ENCODE measurements around the gene SFXN4. TPM values are rescaled to one million over a fixed set of nuclear protein-coding genes. Genes with fewer than 3 reads are reported as not detected.

The SFXN4 gene
- total and polyA plus RNA-seq, 2 of the 13 experiments (the other 11 are each of a cell fraction or from before 2014, with no cell fraction given), result 47.7 to 64.9 TPM

- peak; percentile 54; the same call in 1 of the 2 replicates for TF ChIP-seq SKIL (CRISPR knock-in tag; IDR thresholded peaks at IDR 0.05; ENCODE audit: borderline replicate concordance)
- no peak for TF ChIP-seq MXD1 (CRISPR knock-in tag; IDR thresholded peaks at IDR 0.05)
- peak; percentile 80; the same call in 2 of the 3 replicates for TF ChIP-seq MXI1 (IDR thresholded peaks at IDR 0.05; ENCODE audit: borderline replicate concordance, low read depth, low read length)
- TF ChIP-seq ZBTB46 (CRISPR knock-in tag; IDR thresholded peaks at IDR 0.05; ENCODE audit: borderline replicate concordance), result no peak
- TF ChIP-seq SP140L (CRISPR knock-in tag; IDR thresholded peaks at IDR 0.05; ENCODE audit: borderline replicate concordance), result 0 out of 2 replicates have a peak, but pooled peaks have one; percentile 66
- TF ChIP-seq ZFP41 (CRISPR knock-in tag; IDR thresholded peaks at IDR 0.05; ENCODE audit: borderline replicate concordance), result no peak
- TF ChIP-seq NR2F6 (IDR thresholded peaks at IDR 0.05), result peak; percentile 56; the same call in 1 of the 2 replicates
- TF ChIP-seq NR2F6 (CRISPR knock-in tag; IDR thresholded peaks at IDR 0.05), result peak; percentile 66
- TF ChIP-seq MTA3 (CRISPR knock-in tag; IDR thresholded peaks at IDR 0.05), result no peak
- peak; percentile 57 for TF ChIP-seq ZMYM4 (CRISPR knock-in tag; IDR thresholded peaks at IDR 0.05)
- TF ChIP-seq HMG20B (CRISPR knock-in tag; conservative IDR thresholded peaks at IDR 0.05), result peak; percentile 82
- no peak for TF ChIP-seq MLLT10 (CRISPR knock-in tag; IDR thresholded peaks at IDR 0.05)
- peak; percentile 97 for TF ChIP-seq HNF4A (CRISPR knock-in tag; IDR thresholded peaks at IDR 0.05)
- TF ChIP-seq FOSL2 (CRISPR knock-in tag; IDR thresholded peaks at IDR 0.05), result peak; percentile 98
- no peak for TF ChIP-seq GRHL1 (CRISPR knock-in tag; conservative IDR thresholded peaks at IDR 0.05)
- TF ChIP-seq NFE2L2 (IDR thresholded peaks at IDR 0.05; ENCODE audit: low read length), result no peak
- no peak for TF ChIP-seq TP53 (CRISPR knock-in tag; conservative IDR thresholded peaks at IDR 0.05)
- TF ChIP-seq FUBP1 (CRISPR knock-in tag; IDR thresholded peaks at IDR 0.05; ENCODE audit: borderline replicate concordance), result no peak
- TF ChIP-seq KLF6 (CRISPR knock-in tag; IDR thresholded peaks at IDR 0.05), result no peak
- TF ChIP-seq CREM (IDR thresholded peaks at IDR 0.05), result peak; percentile 77
- no peak for TF ChIP-seq CREM (CRISPR knock-in tag; IDR thresholded peaks at IDR 0.05)
Measured at GRCh38 chr10:119113751-119114732, 51.5 kb downstream of the SFXN4 start (continued).
